Natural killer cell (primary cell): ENCODE results near the gene PLK5. TPM values are rescaled to one million over a fixed set of nuclear protein-coding genes. Genes with fewer than 3 reads are reported as not detected.

Experiments used
- ATAC-seq, 3 donors: fragments of 150-1000 bp in 2 of 3; fragments of 200-7000 bp in 1 of 3; cut with Tn5 transposase; 1 replicate in 1 of 3; 2 replicates in 2 of 3; pipeline ENCODE4 v1.10.0; 2021; ENCODE audit warnings: mild to moderate bottlenecking in 2 of 3, moderate library complexity in 2 of 3
- DNase-seq, 2 donors: peaks; one replicate each; pipeline versions ENCODE4 v3.0.0 to v3.0.0-alpha.2; 2013 to 2021; ENCODE audit warnings: mixed read lengths in 1 of 2
- H3K27ac ChIP-seq: one replicate; pipeline ENCODE4 v1.5.1; 2013; ENCODE audit warnings: mild to moderate bottlenecking, low read length
- H3K27me3 ChIP-seq: one replicate; pipeline ENCODE4 v1.6.1; 2013; ENCODE audit warnings: low read length; ENCODE audit not compliant: control insufficient read depth, insufficient read depth
- H3K36me3 ChIP-seq: one replicate; pipeline ENCODE4 v1.6.1; 2013; ENCODE audit warnings: low read length; ENCODE audit not compliant: control insufficient read depth, insufficient read depth
- H3K4me1 ChIP-seq: one replicate; pipeline ENCODE4 v1.6.1; 2013; ENCODE audit warnings: low read length; ENCODE audit not compliant: control insufficient read depth, insufficient read depth
- H3K4me3 ChIP-seq: one replicate; pipeline ENCODE4 v1.5.1; 2013; ENCODE audit warnings: low read length
- H3K9me3 ChIP-seq: one replicate; pipeline ENCODE4 v1.6.1; 2013; ENCODE audit warnings: low read length; ENCODE audit not compliant: control insufficient read depth, insufficient read depth
- H3K27ac Mint-ChIP-seq, 2 donors: one replicate each; pipeline ENCODE4 v1.8.0; 2022; ENCODE audit warnings: mild to moderate bottlenecking in 2 of 2, mixed read lengths in 2 of 2, moderate library complexity in 1 of 2
- H3K27me3 Mint-ChIP-seq, 2 donors: one replicate each; pipeline ENCODE4 v1.8.0; 2022; ENCODE audit warnings: low read depth in 2 of 2, mixed read lengths in 2 of 2
- H3K36me3 Mint-ChIP-seq: one replicate; pipeline ENCODE4 v1.8.0; 2022; ENCODE audit warnings: mixed read lengths
- H3K4me1 Mint-ChIP-seq, 2 donors: one replicate each; pipeline ENCODE4 v1.8.0; 2022; ENCODE audit warnings: mixed read lengths in 2 of 2
- H3K4me3 Mint-ChIP-seq: one replicate; pipeline ENCODE4 v1.8.0; 2022; ENCODE audit warnings: mild to moderate bottlenecking, moderate library complexity, mixed read lengths
- H3K9me3 Mint-ChIP-seq, 2 donors: one replicate each; pipeline ENCODE4 v1.8.0; 2022; ENCODE audit warnings: mixed read lengths in 2 of 2
- WGBS: methylation state at CpG from one replicate; pipeline ENCODE4 v1.1.7; 2013; ENCODE audit warnings: missing lambda C conversion rate; ENCODE audit not compliant: insufficient coverage; 5-methylcytosine and 5-hydroxymethylcytosine counted together
- intact Hi-C: fragments of 100-400 bp; cut with micrococcal nuclease; formaldehyde crosslinking; loops from one replicate; pipeline ENCODE4 v1.14.2; 2022
- total RNA-seq, 4 donors: library from RNA; stranded (reverse); fragments of 120-200 nt in 1 of 4; gene quantifications; one replicate each; pipeline versions ENCODE4 v1.2.3 to v1.2.4, GENCODE V29; 2013 to 2022
- TF ChIP-seq, protein P1 (sequence below): fragments of 200-600 bp; IDR thresholded peaks from one replicate; pipeline ENCODE4 v1.8.0; 2022; ENCODE audit warnings: antibody characterized with exemption

Gene PLK5
- total RNA-seq, 3 donors from 2014 or later (not counting 1 experiment from before 2014, with no cell fraction given): not detected

GRCh38 chr19:1486720-1487575 is 36.9 kb upstream of the PLK5 start:
- no peaks in the 10 kb centered on the region for H3K36me3 ChIP-seq
- no peak for ATAC-seq
- peaks cover 18% of the 10 kb centered on the region for H3K4me1 ChIP-seq
- H3K4me3 Mint-ChIP-seq: no peak overlapping the region
- 95% methylated on average over 56 of the region's 56 CpGs for WGBS
- DNase-seq: no peak
- no peaks in the 10 kb centered on the region for H3K27me3 Mint-ChIP-seq
- H3K27ac ChIP-seq: no peak overlapping the region
- H3K4me3 ChIP-seq: no peak overlapping the region
- H3K36me3 Mint-ChIP-seq: no peaks in the 10 kb centered on the region
- H3K9me3 Mint-ChIP-seq: no peaks in the 10 kb centered on the region
- intact Hi-C loops: no loop called here
- TF ChIP-seq, protein P1, sequence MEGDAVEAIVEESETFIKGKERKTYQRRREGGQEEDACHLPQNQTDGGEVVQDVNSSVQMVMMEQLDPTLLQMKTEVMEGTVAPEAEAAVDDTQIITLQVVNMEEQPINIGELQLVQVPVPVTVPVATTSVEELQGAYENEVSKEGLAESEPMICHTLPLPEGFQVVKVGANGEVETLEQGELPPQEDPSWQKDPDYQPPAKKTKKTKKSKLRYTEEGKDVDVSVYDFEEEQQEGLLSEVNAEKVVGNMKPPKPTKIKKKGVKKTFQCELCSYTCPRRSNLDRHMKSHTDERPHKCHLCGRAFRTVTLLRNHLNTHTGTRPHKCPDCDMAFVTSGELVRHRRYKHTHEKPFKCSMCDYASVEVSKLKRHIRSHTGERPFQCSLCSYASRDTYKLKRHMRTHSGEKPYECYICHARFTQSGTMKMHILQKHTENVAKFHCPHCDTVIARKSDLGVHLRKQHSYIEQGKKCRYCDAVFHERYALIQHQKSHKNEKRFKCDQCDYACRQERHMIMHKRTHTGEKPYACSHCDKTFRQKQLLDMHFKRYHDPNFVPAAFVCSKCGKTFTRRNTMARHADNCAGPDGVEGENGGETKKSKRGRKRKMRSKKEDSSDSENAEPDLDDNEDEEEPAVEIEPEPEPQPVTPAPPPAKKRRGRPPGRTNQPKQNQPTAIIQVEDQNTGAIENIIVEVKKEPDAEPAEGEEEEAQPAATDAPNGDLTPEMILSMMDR: no peak
- no peaks in the 10 kb centered on the region for H3K9me3 ChIP-seq
- H3K27ac Mint-ChIP-seq: no peak overlapping the region
- H3K4me1 Mint-ChIP-seq: peaks cover 15 to 16% of the 10 kb centered on the region in 2 donors
- H3K27me3 ChIP-seq: no peaks in the 10 kb centered on the region

GRCh38 chr19:1487576-1488281 is 36.1 kb upstream of the PLK5 start:
- H3K27ac Mint-ChIP-seq: no peak overlapping the region
- Histone ChIP-seq H3K27ac (no peak overlapping the region), H3K36me3 (no peaks in the 10 kb centered on the region), H3K4me3 (no peak overlapping the region), H3K27me3 (no peaks in the 10 kb centered on the region), H3K9me3 (no peaks in the 10 kb centered on the region), H3K4me1 (peaks cover 18% of the 10 kb centered on the region)
- H3K36me3 Mint-ChIP-seq: no peaks in the 10 kb centered on the region
- H3K4me3 Mint-ChIP-seq: no peak overlapping the region
- 87% methylated on average over 40 of the region's 40 CpGs for WGBS
- no peak for ATAC-seq
- TF ChIP-seq, protein P1: no peak
- no peaks in the 10 kb centered on the region for H3K9me3 Mint-ChIP-seq
- H3K4me1 Mint-ChIP-seq: peaks cover 17 to 18% of the 10 kb centered on the region in 2 donors
- intact Hi-C loops: no loop called here
- H3K27me3 Mint-ChIP-seq: no peaks in the 10 kb centered on the region
- DNase-seq: no peak

GRCh38 chr19:1488282-1488601 is 35.6 kb upstream of the PLK5 start:
- Mint-ChIP-seq H3K36me3 (no peaks in the 10 kb centered on the region), H3K27ac (no peak overlapping the region), H3K4me3 (no peak overlapping the region), H3K27me3 (no peaks in the 10 kb centered on the region), H3K9me3 (no peaks in the 10 kb centered on the region), H3K4me1 (peaks cover 17 to 18% of the 10 kb centered on the region in 2 donors)
- H3K4me1 ChIP-seq: peaks cover 18% of the 10 kb centered on the region
- DNase-seq (no peak), ATAC-seq (no peak)
- WGBS: 68% methylated on average over 11 of the region's 11 CpGs
- H3K9me3 ChIP-seq: no peaks in the 10 kb centered on the region
- H3K27ac ChIP-seq: no peak overlapping the region
- H3K36me3 ChIP-seq: no peaks in the 10 kb centered on the region
- TF ChIP-seq, protein P1: no peak
- intact Hi-C loops: no loop called here
- no peaks in the 10 kb centered on the region for H3K27me3 ChIP-seq
- no peak overlapping the region for H3K4me3 ChIP-seq
